Liver (tissue), 3 donors: Measurements from ENCODE around the gene GAN.

Experiments used
- FOXA1 ChIP-seq: IDR thresholded peaks from 2 replicates; pipeline ENCODE4 v1.6.1; 2016; ENCODE audit warnings: antibody characterized with exemption
- GABPA ChIP-seq, 2 donors: IDR thresholded peaks in 1 of 2; conservative IDR thresholded peaks in 1 of 2; 2 replicates each; pipeline ENCODE4 v1.6.1; 2016; ENCODE audit warnings: antibody characterized with exemption in 2 of 2, mild to moderate bottlenecking in 1 of 2, moderate library complexity in 1 of 2
- NR2F2 ChIP-seq: IDR thresholded peaks from 2 replicates; pipeline ENCODE4 v1.6.1; 2016; ENCODE audit warnings: antibody characterized with exemption
- TAF1 ChIP-seq: conservative IDR thresholded peaks from 2 replicates; pipeline ENCODE4 v1.6.1; 2016; ENCODE audit warnings: antibody characterized with exemption, mild to moderate bottlenecking
- YY1 ChIP-seq: IDR thresholded peaks from 2 replicates; pipeline ENCODE4 v1.6.1; 2016; ENCODE audit warnings: antibody characterized with exemption, mild to moderate bottlenecking
- TF ChIP-seq, protein P1 (sequence below): fragments of 150-350 bp; IDR thresholded peaks from 2 replicates; pipeline ENCODE4 v1.5.1; 2017; ENCODE audit warnings: improper control_type of control experiment, low read depth, low read length; ENCODE audit not compliant: missing input control
- TF ChIP-seq, protein P2 (sequence below): IDR thresholded peaks from 2 replicates; pipeline ENCODE4 v1.6.1; 2016; ENCODE audit warnings: antibody characterized with exemption, mild to moderate bottlenecking
- TF ChIP-seq, protein P3 (sequence below): IDR thresholded peaks from 2 replicates; pipeline ENCODE4 v1.6.1; 2016; ENCODE audit warnings: antibody characterized with exemption
- donor health status: healthy.
- donor health status: healthy.

DNA sequence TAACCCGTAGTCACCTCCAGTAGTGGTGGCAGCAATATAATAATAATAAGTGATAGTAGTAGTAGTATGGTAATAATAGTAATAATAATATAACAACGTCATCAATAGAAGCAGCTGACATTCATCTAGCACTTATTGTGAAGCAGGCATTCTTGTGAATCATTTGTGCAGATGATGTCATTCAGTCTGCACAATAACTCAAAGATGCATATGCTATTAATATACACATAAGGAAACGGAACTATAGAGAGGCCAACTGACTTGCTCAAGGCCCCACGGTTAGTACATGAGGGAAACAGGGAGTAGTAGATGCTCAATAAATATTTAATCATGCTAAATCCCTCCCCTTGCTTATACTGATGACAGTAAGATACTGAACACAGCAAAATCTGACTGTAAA lies 35.4 kb upstream of the GAN start:
- TF ChIP-seq GABPA (IDR thresholded peaks at IDR 0.05 in 1 of 2, conservative IDR thresholded peaks at IDR 0.05 in 1 of 2), result no peak
- TF ChIP-seq YY1, result no peak
- TF ChIP-seq, protein P1, sequence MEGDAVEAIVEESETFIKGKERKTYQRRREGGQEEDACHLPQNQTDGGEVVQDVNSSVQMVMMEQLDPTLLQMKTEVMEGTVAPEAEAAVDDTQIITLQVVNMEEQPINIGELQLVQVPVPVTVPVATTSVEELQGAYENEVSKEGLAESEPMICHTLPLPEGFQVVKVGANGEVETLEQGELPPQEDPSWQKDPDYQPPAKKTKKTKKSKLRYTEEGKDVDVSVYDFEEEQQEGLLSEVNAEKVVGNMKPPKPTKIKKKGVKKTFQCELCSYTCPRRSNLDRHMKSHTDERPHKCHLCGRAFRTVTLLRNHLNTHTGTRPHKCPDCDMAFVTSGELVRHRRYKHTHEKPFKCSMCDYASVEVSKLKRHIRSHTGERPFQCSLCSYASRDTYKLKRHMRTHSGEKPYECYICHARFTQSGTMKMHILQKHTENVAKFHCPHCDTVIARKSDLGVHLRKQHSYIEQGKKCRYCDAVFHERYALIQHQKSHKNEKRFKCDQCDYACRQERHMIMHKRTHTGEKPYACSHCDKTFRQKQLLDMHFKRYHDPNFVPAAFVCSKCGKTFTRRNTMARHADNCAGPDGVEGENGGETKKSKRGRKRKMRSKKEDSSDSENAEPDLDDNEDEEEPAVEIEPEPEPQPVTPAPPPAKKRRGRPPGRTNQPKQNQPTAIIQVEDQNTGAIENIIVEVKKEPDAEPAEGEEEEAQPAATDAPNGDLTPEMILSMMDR, result no peak
- TF ChIP-seq TAF1, result no peak
- no peak for TF ChIP-seq NR2F2
- TF ChIP-seq, protein P2, sequence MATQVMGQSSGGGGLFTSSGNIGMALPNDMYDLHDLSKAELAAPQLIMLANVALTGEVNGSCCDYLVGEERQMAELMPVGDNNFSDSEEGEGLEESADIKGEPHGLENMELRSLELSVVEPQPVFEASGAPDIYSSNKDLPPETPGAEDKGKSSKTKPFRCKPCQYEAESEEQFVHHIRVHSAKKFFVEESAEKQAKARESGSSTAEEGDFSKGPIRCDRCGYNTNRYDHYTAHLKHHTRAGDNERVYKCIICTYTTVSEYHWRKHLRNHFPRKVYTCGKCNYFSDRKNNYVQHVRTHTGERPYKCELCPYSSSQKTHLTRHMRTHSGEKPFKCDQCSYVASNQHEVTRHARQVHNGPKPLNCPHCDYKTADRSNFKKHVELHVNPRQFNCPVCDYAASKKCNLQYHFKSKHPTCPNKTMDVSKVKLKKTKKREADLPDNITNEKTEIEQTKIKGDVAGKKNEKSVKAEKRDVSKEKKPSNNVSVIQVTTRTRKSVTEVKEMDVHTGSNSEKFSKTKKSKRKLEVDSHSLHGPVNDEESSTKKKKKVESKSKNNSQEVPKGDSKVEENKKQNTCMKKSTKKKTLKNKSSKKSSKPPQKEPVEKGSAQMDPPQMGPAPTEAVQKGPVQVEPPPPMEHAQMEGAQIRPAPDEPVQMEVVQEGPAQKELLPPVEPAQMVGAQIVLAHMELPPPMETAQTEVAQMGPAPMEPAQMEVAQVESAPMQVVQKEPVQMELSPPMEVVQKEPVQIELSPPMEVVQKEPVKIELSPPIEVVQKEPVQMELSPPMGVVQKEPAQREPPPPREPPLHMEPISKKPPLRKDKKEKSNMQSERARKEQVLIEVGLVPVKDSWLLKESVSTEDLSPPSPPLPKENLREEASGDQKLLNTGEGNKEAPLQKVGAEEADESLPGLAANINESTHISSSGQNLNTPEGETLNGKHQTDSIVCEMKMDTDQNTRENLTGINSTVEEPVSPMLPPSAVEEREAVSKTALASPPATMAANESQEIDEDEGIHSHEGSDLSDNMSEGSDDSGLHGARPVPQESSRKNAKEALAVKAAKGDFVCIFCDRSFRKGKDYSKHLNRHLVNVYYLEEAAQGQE, result no peak
- TF ChIP-seq, protein P3, sequence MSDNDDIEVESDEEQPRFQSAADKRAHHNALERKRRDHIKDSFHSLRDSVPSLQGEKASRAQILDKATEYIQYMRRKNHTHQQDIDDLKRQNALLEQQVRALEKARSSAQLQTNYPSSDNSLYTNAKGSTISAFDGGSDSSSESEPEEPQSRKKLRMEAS, result no peak
- no peak for TF ChIP-seq FOXA1
